GM18499 (cell line): ENCODE measurements around the gene GPATCH4.
"Not testable (repeated sequence)": the region's sequence is repeated elsewhere in the genome, so short reads cannot be mapped to it uniquely, and the experiment has no call there.

Experiments
- ATAC-seq: cut with Tn5 transposase; IDR thresholded peaks from one replicate; pipeline ENCODE4 v1.9.1; 2021; ENCODE audit warnings: moderate number of reproducible peaks; ENCODE audit not compliant: insufficient read depth, unreplicated experiment

The GPATCH4 gene

DNA sequence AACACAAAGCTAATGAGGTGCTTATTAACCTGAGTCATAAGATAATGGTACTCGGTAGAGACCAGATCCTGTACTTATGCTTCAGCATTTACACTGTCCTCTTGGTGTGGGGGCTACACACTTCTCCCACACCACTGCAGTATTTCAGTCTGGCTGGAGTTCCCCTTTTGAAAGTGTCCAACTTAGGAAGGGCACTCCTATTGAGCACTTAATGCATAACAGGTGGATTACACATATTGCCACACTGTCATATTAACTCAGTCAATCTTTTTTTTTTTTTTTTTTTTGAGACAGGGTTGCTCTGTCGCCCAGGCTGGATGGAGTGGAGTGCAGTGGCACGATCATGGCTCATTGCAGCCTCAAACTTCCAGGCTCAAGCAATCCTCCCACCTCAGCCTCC lies 1.5 kb downstream of the GPATCH4 start:
- ATAC-seq: no peak

DNA sequence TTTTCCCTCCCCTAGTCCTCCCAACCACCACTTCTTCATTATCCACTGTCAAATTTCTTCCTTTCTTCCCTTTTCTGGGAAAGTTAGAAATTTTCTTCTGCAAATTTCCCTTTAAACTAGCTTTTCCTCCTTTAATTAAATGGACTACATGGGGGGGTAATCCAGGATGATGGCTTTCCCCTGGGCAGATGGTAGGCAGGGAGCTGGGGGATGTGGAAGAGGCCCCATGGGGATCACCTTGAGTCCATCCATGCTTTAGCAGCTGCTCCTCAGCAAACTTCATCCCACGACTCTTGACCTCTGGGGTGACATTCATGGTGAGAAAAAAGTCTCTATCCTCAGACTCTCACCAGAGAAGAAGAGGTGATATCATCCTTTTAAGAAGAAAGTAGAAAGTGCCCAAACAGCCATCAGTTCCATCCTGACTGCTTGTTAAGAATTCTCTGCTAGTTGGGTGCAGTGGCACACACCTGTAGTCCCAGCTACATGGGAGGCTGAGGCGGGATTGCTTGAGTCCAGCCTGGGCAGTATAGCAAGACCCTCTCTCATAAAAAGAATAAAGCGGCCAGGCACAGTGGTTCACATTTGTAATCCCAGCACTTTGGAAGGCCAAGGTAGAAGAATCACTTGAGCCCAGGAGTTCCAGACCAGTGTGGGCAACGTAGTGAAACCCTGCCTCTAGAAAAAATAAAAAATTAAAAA lies 2.4 kb downstream of the GPATCH4 start:
- ATAC-seq: no peak

DNA sequence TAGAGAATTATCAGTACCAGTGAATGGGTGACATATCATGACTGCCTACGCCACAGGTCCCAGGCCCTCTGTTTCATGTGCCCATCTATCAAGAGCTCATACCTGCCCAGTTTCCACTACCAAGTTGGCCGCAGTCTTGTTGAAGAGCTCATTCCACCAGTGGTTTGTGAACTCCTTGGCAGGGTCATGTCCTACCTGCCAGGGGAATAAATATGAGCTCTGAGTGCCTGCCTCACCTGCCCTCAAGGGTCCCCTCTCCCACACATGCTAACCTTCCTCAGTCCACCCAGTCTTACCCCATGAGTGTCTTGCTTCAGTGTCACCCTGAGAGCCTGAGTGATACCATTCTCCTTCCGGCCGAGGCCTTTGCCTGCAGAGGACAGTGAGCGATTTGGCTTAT lies 3.2 kb downstream of the GPATCH4 start:
- ATAC-seq: no peak

DNA sequence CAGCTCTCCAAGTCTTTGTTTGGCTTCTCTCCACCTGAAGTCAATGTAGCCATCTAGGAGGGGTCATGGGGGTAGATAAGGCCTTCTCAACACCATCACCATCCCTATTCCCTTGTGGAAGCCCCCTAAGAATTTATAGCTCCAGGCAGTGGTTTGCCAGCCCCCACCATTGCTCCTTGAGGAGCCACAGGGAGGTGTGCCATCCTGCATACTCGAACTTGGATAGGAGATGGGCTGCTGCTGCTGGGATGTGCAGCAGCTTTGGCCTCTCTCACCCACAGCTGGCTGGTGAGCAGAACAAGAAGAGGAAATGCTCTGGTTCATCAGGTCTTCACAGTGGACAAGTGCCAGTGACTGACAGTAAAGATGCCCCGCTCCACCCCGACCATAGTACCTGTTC lies 4.9 kb downstream of the GPATCH4 start:
- ATAC-seq: no peak

DNA sequence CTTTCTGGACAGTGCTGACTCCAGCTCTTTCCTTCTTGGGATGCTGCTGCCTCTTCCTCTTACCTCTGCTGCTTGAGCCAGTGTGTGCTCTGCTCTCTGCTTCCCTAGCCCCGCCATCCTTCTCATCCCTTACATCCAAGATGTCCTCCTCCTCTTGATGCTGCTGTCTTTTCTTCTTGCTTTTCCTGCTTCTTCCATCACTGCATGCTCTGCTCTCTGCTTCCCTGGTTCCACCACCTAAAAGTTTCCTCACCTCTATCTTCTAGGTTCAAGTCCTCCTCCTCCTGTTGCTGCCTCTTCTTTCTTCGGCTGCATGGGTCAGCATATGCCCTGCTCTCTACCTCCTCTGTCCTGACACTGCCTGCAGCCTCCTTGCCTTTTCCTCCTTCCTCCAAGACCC lies 6.3 kb downstream of the GPATCH4 start:
- no peak for ATAC-seq

DNA sequence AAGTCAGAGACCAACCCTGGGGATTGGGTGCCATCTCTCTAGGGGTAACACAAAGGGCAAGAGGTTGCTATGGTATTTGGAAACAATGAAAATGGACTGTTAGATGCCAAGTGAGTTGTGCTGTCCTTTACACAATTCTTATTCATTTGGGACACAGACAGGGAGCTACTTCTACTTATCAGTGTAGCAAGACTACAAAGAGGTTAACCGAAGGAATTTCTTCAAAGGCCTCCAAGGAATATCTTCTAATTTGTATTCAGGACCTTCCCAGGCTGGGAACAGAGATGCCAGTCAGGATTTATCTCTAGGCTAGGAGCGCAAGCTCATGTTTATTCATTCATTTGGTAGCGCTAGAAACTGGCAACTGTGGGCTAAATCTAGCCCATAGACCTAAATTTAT lies 7.1 kb downstream of the GPATCH4 start:
- no peak for ATAC-seq

DNA sequence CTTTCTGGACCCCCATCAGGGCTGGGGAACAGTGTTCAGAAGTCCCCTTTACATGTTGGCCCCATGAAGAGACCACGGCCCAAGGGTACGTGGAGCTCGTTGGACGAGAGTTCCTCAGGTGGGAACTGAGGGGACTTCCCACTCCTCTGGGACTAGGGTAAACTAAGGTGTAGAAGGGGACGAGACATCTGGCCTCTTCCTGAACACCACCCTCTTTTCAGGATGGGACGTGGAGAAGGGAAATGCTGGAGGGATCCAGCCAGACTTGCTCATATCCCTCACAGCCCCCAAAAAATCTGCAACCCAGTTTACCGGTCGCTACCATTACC lies 7.7 kb downstream of the GPATCH4 start:
- ATAC-seq: no peak

DNA sequence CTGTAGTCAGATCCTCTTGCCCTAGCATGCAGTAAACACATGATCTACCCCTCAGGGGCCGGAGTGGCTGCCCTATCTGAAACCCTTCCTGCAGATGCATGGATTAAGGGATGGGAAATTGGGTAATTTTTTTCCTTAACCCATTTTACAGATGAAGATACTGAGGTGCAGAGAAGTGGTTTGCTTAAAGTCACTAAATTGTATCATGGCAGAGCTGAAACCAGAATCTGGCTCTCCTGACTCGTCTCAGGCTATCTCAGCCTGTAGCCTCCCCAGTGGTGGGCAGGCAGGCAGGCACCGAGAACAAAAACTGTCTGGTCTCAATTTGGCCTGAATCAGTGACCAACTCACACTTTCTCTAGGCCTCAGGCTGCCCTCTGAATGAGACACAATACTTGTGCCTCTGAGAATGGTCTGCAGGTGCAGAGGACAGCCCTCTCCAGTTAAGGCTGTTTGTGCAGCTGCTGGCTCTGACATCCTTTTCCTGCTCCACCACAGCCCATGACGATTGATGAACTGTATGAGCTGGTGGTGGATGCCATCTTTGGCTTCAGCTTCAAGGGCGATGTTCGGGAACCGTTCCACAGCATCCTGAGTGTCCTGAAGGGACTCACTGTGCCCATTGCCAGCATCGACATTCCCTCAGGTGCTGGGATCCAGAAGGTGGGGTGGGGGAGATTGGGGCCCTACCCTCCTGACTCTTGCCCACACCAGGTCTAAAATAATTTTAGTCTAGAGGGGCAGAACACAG lies 8.2 kb downstream of the GPATCH4 start:
- ATAC-seq: no peak

DNA sequence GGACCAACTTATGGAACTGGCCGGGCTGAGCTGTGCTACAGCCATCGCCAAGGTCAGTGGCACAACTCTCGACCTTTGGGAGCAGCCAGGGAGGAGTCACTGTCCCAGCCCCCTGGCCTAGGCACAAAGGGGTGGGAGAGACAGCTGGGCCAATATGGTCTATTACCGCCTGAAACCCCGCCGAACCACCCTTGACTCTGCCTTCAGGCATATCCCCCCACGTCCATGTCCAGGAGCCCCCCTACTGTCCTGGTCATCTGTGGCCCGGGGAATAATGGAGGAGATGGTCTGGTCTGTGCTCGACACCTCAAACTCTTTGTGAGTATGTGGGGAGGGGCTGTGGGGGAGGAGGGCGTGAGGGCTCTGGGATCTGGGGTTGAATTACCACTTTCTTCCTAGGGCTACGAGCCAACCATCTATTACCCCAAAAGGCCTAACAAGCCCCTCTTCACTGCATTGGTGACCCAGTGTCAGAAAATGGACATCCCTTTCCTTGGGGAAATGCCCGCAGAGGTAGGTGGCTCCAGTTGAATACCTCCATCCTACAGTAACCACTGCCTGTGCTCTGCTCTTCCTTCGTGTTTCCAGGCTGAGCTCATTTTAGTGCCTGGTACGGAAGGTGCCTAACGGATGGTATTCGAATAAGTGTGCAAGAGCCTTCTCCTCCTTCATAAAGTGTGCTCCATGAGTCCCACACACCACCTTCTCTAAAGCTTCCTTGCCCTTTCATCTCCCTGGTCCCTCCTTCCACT lies 8.9 kb downstream of the GPATCH4 start:
- no peak for ATAC-seq

DNA sequence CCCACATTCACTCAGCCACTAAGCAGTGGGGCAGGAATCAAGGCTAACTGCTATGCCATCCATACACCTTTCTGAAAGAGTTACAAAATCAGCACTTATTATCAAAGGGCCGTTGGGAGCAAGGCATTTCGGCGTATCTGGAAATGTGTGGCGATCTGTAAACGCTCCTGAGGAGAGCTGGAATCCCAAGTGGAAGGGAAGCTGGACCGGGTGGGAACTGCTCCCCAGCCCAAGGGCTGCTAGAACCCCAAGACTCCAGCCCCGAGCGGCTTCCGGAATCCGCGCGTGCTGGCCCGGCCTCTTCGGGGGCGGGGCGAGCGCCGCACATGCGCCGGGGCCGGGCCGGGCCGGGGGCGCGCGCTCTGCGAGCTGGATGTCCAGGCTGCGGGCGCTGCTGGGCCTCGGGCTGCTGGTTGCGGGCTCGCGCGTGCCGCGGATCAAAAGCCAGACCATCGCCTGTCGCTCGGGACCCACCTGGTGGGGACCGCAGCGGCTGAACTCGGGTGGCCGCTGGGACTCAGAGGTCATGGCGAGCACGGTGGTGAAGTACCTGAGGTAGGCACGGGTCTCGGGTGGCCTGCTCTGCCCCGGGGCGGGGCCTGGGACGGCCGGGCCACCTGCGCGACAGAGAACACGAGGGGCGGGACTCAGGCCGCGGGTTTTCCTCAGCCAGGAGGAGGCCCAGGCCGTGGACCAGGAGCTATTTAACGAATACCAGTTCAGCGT lies 9.7 kb downstream of the GPATCH4 start, which contains the start of gene NAXE:
NAXE (plus strand) TSS at position 345 of the 726 bp plus-strand sequence; CDS start at position 374, 29 bp downstream.
- no peak for ATAC-seq

DNA sequence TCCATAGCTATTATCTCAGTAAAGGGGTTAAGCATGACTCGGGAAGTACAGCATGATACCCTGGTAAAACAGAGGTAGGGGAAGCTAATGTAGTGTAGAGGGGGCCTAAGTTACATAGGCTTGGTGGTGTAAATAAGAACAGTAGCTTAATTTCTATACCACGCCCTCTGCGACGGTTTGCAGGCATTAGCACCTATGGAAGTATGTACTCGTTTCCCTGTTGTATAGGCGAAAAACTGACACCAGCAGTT lies 10.2 kb downstream of the GPATCH4 start:
- no peak for ATAC-seq

DNA sequence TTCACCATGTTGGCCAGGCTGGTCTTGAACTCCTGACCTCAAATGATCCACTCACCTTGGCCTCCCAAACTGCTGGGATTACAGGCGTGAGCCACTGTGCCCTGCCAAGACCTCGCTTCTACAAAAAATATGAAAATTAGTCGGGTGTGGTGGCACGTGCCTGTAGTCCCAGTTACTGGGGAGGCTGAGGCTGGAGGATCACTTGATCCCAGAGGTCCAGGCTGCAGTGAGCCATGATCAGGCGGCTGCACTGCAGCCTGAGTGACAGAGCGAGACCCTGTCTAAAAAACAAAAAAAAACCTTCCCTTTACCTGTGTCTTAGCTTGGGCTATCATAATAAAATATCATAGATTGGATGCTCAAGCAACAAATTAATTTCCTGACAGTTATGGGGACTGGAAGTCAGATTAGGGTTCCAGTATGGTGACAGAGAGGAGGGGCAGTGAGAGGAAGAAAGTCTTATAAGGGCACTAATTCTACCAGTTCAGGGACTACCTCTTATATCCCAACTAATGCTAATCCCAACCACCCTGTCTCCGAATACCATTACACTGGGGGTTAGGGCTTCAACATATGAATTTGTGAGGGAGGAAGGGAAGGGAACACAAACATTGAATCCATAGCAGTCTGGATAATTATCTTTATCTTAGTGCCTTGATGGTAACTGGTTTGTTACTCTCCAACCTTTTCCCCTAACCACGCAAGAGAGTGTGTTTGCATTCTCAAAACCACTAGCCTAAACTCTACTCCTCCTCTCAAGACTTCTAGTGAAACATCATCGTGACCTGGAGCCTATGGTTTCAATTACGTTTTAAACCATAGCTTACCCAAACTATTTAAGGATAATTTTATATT lies 10.7 kb downstream of the GPATCH4 start:
- ATAC-seq: no peak

DNA sequence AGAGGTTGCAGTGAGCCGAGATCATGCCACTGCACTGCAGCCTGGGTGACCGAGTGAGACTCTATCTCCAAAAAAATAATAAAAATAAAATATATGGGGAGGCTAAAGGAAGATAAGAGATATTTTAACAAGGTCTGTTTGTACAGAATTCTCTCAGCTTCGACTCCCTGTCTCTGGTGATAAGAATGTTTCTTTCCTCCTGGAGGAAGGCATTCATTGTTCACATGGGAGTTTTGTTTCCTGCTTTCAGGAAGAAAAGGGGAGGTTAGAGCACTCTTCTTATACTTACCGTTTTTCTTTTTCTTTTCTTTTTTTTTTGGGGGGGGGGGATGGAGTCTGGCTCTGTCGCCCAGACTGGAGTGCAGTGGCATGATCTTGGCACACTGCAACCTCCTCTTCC lies 11.7 kb downstream of the GPATCH4 start:
- no peak for ATAC-seq

DNA sequence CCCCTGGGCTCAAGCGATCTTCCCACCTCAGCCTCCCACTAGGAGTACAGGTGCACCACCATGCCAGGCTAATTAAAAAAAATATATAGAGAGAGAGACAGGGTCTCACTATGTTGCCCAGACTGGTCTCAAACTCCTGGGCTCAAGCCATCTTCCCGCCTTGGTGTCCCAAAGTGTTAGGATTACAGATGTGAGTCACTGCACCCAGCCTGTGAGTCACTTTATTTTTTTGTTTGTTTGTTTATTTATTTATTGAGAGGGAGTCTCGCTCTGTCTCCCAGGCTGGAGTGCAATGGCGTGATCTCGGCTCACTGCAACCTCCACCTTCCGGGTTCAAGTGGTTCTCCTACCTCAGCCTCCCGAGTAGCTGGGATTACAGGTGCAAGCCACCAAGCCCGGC lies 13.4 kb downstream of the GPATCH4 start:
- not testable (repeated sequence) for ATAC-seq

DNA sequence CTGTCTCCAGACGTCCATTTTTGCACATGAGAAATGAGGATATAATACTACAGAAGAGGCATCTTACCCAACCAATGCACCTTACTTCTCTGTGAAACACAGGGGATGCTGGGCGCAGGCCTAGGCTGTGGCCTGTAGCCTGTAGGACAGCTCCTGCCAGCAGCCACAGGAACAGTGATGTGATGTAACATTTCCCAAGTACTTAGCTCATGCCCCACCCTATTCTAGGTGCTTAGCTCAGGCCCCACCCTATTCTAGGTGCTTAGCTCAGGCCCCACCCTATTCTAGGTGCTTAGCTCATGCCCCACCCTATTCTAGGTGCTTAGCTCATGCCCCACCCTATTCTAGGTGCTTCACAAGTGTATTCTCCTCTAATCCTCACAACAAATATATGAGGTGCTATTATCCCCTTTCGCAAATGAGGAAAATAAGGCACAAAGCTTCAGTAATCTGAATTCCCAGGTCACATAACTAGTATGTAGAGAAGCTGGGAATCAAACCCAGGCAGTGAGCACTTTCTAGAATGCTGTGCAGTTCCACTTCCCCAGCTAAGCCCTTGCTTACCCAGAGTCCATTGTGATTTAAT lies 14.3 kb downstream of the GPATCH4 start:
- no peak for ATAC-seq

DNA sequence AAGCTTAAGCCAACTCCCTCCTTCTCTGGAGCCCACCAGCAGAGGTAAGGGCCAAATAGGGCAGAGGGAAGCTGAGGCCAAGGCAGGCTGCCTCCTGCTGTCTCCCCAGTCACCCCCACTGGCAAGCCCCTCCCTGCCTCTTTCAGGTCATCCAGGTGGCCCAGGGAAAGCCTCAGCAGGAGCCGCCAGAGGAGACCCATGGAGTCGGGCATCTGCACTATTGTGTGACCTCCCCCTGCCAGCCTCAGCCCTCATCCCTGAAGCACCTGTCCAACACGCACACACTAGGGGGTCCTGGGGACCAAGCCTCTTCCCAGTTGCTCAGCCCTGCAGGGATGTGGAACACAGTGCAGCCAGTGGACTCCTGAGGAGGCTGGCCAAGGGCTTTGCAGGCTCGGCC lies 15.0 kb downstream of the GPATCH4 start:
- ATAC-seq: no peak

DNA sequence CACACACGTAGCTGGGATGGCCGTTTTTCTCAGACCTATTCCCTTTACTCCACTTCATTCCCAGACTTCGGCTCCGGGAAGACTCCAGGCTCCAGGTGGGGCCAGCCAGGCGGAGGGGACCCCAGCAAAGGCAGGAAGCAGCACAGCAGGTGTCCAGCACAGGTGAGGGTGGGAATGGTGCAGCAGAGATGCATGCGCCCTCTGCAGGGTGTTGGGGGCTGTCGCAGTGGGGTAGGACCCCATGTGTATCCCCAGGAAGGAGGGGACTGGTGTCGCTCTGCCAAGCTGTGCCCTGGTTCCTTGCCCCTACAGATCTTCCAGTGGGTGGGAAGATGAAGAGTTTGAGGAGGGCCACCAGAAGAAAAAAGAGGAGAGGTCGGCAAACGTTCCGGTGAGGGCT lies 16.5 kb downstream of the GPATCH4 start:
- no peak for ATAC-seq

DNA sequence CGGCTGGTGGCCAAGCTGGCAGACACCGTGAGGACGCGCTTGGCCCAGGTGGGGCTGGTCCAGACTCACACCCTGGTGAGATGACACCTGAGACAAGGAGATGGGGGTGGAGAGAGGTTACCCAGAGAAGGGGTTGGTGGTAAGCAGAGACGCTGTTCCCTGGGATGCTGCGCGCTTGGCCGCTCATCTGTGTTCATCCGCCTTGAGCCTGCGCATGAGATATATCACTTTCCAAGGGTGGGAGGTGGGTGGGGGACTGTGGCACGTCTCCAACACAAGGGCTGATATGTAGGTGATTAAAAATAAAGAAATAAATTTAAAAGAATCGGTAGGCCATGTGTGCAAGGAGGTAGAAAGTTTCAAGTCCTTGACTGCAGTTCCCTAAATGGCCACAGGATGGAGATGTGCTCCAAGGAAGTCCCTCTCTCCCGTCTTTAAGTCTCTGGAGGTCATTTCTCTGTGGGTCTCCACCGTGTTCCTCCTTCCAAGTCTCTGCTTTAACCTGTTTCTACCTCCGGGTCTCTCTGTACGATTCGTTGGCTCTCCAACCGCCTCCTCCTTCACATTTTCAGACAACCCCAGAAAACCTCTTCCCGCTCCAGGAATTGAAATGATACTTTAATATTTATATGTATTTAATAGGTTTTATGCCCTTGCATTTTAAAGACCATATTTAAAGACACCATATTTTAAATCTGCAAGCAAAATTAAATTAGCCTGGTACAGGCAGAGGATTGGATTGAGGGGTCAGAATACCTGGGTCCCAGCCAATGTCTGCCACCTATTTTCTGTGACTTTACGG lies 17.3 kb downstream of the GPATCH4 start:
- no peak for ATAC-seq
